Nasal cavity respiratory epithelium epithelial cell of viscerocranial mucosa (primary cell): Measurements from ENCODE around the gene DDX49. TPM values are rescaled to one million over a fixed set of nuclear protein-coding genes. Genes with fewer than 3 reads are reported as not detected.

ENCODE experiments used
- total RNA-seq: library from RNA; depleted of rRNA; stranded (reverse); fragments of >200 nt; gene quantifications from 2 replicates; pipeline ENCODE4 v1.2.3, GENCODE V29; 2014

DDX49 gene
- total RNA-seq = 54.3 and 69.4 TPM in 2 replicates

DNA sequence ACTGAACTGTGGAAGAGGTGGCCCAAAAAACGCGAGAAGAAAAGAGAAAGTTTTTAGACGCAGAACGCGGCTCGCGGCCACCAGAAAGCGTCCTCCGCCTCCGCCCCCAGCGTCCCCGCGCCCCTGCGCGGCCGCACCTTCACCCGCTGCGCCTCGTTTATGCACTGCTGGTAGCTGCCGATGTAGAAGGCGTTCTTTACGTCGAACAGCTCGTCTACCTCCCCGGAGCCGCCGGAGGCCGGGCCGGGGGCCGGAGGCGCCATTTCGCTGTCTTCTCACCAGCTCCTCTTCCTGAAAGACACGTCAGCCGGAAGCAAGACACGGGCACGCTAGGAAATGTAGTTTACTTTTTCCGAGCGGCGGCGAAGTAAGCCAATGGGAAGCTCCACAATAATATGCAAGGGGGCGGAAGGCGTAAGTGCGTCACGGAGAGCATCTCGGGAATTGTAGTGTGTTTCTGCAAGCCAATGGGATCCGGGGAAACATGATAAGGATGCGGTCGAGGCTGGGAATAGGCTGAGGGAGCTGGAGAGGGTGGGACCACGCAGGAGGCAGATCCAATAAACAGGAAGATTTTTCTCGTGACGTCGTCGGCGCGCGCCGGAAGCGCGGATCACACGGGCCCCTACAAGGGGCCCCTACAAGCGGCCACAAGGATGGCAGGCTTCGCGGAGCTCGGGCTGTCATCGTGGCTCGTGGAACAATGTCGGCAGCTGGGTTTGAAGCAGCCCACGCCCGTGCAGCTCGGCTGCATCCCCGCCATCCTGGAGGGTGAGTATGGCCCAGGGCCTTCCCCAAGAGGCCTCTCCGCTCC is at the start of gene DDX49, which contains the start of gene COPE:
Gene DDX49 (plus strand): TSS at position 630 of the 814 bp plus-strand sequence. CDS start 27 bp downstream, at position 657.
Gene COPE (minus strand): TSS at position 302 of the 814 bp plus-strand sequence. CDS start 39 bp downstream, at position 263.

GRCh38 chr19:18895824-18896341 is 23.6 kb upstream of the DDX49 start, which contains the start of gene CERS1:
Gene CERS1 (minus strand): TSS chr19:18896158. CDS start chr19:18896072, 86 bp downstream.

GRCh38 chr19:18940769-18941627 is 21.5 kb downstream of the DDX49 start, which contains the start of gene HOMER3:
Gene HOMER3 (minus strand): TSS chr19:18941217. CDS start chr19:18938982, 2,235 bp downstream.

Other genes starting within 250 kb of the DDX49 start
- 1.0 and 1.9 TPM in 2 replicates for gene CRTC1, start 236.0 kb upstream of the DDX49 start, total RNA-seq
- 0.07 TPM in 1 of 2 replicates, not detected in the other for gene COMP, start 128.4 kb upstream of the DDX49 start, total RNA-seq
- 83.4 and 110 TPM in 2 replicates for gene UPF1, start 87.8 kb upstream of the DDX49 start, total RNA-seq
- gene CERS1, start 23.6 kb upstream of the DDX49 start, total RNA-seq = 0.43 and 0.68 TPM in 2 replicates
- gene COPE, start 328 bp upstream of the DDX49 start, total RNA-seq = 148 and 267 TPM in 2 replicates
- 48.5 and 126 TPM in 2 replicates for gene HOMER3, start 21.5 kb downstream of the DDX49 start, total RNA-seq
- gene SUGP2, start 113.8 kb downstream of the DDX49 start, total RNA-seq = 19.8 and 38.9 TPM in 2 replicates
- gene ARMC6, start 113.9 kb downstream of the DDX49 start, total RNA-seq = 44.4 and 60.5 TPM in 2 replicates
- 1.0 and 2.6 TPM in 2 replicates for gene SLC25A42, start 144.3 kb downstream of the DDX49 start, total RNA-seq
- 30.8 and 36.6 TPM in 2 replicates for gene TMEM161A, start 218.8 kb downstream of the DDX49 start, total RNA-seq